Cardiac muscle cell (in vitro differentiated cells and primary cell): Measurements from ENCODE around the gene SYNPR. TPM values are rescaled to one million over a fixed set of nuclear protein-coding genes. Genes with fewer than 3 reads are reported as not detected.
A peak's percentile ranks its signal among the peaks of the same experiment; 100 is the strongest.
"Not testable (repeated sequence)": the region's sequence is repeated elsewhere in the genome, so short reads cannot be mapped to it uniquely, and the experiment has no call there.

Experiments
- DNase-seq, 2 donors: peaks; one replicate each; pipeline versions ENCODE4 v3.0.0 to v3.0.0-alpha.2; 2010 to 2017; ENCODE audit warnings: low read depth in 1 of 2, low spot score in 1 of 2
- H3K27ac ChIP-seq: fragments of 200-600 bp; sonication (generic); 2 replicates; pipeline ENCODE4 v1.5.1; 2016
- H3K27me3 ChIP-seq: fragments of 200-600 bp; sonication (generic); 2 replicates; pipeline ENCODE4 v1.6.0; 2016; ENCODE audit warnings: control low read depth
- H3K36me3 ChIP-seq: fragments of 200-600 bp; sonication (generic); 2 replicates; pipeline ENCODE4 v1.5.1; 2016; ENCODE audit warnings: control low read depth
- H3K4me1 ChIP-seq: fragments of 200-600 bp; sonication (generic); 2 replicates; pipeline ENCODE4 v1.8.1; 2017; ENCODE audit warnings: low read depth, mild to moderate bottlenecking, mixed run types
- H3K4me3 ChIP-seq: fragments of 200-600 bp; sonication (generic); 2 replicates; pipeline ENCODE4 v1.5.1; 2016; ENCODE audit warnings: mild to moderate bottlenecking
- H3K9me3 ChIP-seq: fragments of 200-600 bp; sonication (generic); 2 replicates; pipeline ENCODE4 v1.5.1; 2017; ENCODE audit warnings: low read depth, mild to moderate bottlenecking, control low read depth
- polyA plus RNA-seq: library from polyadenylated mRNA; unstranded; fragments of >200 nt; fragmentation: Nextera tagmentation; extraction: Ambion mirVana; gene quantifications from 2 replicates; pipeline ENCODE4 v1.2.1, GENCODE V29; 2016
- total RNA-seq: library from RNA; depleted of rRNA; stranded (reverse); fragments of >200 nt; gene quantifications from 2 replicates; pipeline ENCODE4 v1.2.3, GENCODE V29; 2016
- TF ChIP-seq, protein P1 (sequence below): IDR thresholded peaks from 2 replicates; pipeline ENCODE4 v1.5.1; 2012; ENCODE audit warnings: low read depth, mild to moderate bottlenecking, low read length

SYNPR gene
- total and polyA plus RNA-seq, 2 experiments from 2014 or later, result 0.36 to 1.8 TPM

GRCh38 chr3:63639806-63640205 lies 361.7 kb downstream of the SYNPR start:
- Histone ChIP-seq H3K36me3 (no peaks in the 10 kb centered on the region), H3K27ac (no peak overlapping the region), H3K4me1 (no peaks in the 10 kb centered on the region), H3K27me3 (no peaks in the 10 kb centered on the region), H3K4me3 (no peak overlapping the region), H3K9me3 (no peaks in the 10 kb centered on the region)
- no peak for DNase-seq
- TF ChIP-seq, protein P1, sequence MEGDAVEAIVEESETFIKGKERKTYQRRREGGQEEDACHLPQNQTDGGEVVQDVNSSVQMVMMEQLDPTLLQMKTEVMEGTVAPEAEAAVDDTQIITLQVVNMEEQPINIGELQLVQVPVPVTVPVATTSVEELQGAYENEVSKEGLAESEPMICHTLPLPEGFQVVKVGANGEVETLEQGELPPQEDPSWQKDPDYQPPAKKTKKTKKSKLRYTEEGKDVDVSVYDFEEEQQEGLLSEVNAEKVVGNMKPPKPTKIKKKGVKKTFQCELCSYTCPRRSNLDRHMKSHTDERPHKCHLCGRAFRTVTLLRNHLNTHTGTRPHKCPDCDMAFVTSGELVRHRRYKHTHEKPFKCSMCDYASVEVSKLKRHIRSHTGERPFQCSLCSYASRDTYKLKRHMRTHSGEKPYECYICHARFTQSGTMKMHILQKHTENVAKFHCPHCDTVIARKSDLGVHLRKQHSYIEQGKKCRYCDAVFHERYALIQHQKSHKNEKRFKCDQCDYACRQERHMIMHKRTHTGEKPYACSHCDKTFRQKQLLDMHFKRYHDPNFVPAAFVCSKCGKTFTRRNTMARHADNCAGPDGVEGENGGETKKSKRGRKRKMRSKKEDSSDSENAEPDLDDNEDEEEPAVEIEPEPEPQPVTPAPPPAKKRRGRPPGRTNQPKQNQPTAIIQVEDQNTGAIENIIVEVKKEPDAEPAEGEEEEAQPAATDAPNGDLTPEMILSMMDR, result no peak

- Histone ChIP-seq H3K4me3 (no peak overlapping the region), H3K27me3 (no peaks in the 10 kb centered on the region), H3K9me3 (no peaks in the 10 kb centered on the region), H3K4me1 (no peaks in the 10 kb centered on the region), H3K27ac (no peak overlapping the region), H3K36me3 (no peaks in the 10 kb centered on the region)
- TF ChIP-seq, protein P1, result no peak
- DNase-seq, result no peak
Observed at GRCh38 chr3:63642488-63642887, 364.4 kb downstream of the SYNPR start.

DNA sequence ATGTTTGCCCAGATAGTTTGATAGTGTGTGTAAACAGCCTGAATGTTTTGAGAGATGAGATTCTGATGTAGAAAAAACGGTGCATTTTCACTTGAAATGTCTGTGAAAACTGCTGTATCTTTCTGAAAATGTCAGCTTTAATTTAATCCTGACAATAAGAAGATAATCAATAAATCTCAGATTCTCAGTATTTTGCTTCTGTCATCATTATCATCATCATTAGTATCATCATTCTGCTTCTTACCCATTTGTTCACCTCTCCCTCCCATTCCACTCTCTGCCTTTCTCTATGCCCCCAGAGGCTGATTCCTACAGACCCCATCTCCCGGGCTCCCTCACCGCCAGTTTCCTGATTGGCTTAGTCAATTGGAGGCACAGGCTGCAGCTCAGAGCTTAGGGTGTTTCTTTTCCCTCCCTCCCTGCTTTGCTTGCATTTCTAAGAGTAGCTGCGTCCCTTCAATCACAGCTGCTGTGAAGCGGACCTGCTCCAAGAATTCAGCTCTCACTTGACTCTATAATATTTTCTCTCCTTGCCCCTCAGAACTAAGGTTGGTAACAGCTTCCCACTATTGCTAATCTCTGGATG lies 366.2 kb downstream of the SYNPR start:
- Histone ChIP-seq H3K4me3 (no peak overlapping the region), H3K36me3 (no peaks in the 10 kb centered on the region), H3K27ac (no peak overlapping the region), H3K27me3 (no peaks in the 10 kb centered on the region), H3K9me3 (no peaks in the 10 kb centered on the region), H3K4me1 (no peaks in the 10 kb centered on the region)
- no peak for DNase-seq
- TF ChIP-seq, protein P1, result no peak

DNA sequence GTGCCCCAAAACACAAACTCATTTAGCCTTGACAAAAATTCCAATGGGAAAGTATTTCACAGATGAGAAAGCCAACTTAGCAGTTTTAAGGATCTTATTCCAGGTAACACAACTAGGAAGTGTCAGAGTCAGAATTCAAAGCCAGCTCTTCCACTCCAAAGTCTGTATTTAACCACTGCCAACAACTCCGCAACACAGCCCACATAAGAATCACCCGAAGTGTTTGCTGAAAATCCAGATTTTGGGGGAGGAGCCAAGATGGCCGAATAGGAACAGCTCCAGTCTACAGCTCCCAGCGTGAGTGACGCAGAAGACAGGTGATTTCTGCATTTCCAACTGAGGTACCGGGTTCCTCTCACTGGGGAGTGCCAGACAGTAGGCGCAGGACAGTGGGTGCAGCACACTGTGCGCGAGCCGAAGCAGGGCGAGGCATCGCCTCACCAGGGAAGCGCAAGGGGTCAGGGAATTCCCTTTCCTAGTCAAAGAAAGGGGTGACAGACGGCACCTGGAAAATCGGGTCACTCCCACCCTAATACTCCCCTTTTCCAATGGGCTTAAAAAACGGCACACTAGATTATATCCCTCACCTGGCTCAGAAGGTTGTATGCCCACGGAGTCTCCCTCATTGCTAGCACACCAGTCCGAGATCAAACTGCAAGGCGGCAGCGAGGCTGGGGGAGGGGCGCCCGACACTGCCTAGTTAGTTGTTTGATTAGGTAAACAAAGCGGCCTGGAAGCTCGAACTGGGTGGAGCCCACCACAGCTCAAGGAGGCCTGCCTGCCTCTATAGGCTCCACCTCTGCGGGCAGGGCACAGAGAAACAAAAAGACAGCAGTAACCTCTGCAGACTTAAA lies 367.0 kb downstream of the SYNPR start:
- not testable (repeated sequence) for H3K9me3 ChIP-seq, H3K27ac ChIP-seq, H3K27me3 ChIP-seq, H3K4me1 ChIP-seq, H3K36me3 ChIP-seq
- H3K4me3 ChIP-seq, result peak overlapping the region; percentile 20
- DNase-seq, result peak in 1 of 2 donors; percentile 27

- no peaks in the 10 kb centered on the region for H3K36me3 ChIP-seq
- no peaks in the 10 kb centered on the region for H3K27me3 ChIP-seq
- no peaks in the 10 kb centered on the region for H3K9me3 ChIP-seq
- H3K4me3 ChIP-seq, result no peak within 1 kb of the TSS
- TF ChIP-seq, protein P1, result no peak
- no peaks in the 10 kb centered on the region for H3K4me1 ChIP-seq
- H3K27ac ChIP-seq, result no peak within 1 kb of the TSS
- DNase-seq, result no peak
Observed at GRCh38 chr3:63652066-63652725, 374.1 kb downstream of the SYNPR start, which contains the start of gene SNTN. SNTN (plus strand) TSS chr3:63652675; CDS start chr3:63652688, 13 bp downstream.
